ENCODE measurements around the gene SULT1E1. TPM values are rescaled to one million over a fixed set of nuclear protein-coding genes. Genes with fewer than 3 reads are reported as not detected.
"Not testable (repeated sequence)": the region's sequence is repeated elsewhere in the genome, so short reads cannot be mapped to it uniquely, and the experiment has no call there.

SULT1E1 gene
- total and polyA plus RNA-seq, 12 donors: 8.0 to 52.9 (median 16.7) TPM

DNA sequence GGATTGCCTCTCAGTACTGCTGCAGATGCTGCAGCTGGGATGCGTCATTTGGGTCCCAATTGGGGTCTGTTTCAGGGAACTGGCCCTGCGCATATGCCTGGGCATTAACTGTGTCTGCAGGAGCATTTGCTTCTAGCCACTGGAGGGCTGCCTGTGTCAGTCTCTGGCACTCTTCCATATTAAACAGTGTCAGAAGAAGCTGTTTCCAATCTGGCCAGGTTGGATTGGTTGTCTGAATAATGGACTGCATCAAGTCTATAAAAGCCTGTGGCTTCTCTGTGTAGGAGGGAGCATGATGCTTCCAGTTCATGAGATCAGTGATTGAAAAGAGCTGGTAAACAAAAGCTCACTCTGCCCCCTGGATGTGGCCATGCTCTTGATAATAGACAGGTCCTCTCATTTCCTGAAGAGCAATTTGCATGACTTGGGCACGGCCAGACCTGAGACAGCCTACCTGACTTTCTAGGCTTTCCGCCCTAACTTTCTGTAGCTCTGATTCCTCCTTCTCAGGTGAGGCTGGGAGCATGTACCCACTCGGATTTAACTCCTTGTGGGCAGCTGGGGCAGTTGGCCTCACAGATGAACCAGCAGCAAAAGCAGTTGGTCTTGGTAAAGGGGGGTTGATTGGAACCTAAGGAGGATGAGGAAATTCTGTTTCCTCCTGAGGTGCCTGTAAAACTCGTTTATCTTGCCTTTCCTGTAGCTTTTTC, 29.2 kb downstream of the SULT1E1 start:
- H3K27me3 ChIP-seq: no peaks in the 10 kb centered on the region
- intact Hi-C loops (cut with DNase I): no loop called here
- no peaks in the 10 kb centered on the region for H3K4me1 ChIP-seq (replicated peaks in 1 of 2)
- H3K4me3 ChIP-seq: no peak overlapping the region
- 59 to 67% (median 61%) methylated on average over 6 of the region's 6 CpGs for WGBS, 4 donors
- no peak for TF ChIP-seq POLR2A (IDR thresholded peaks at IDR 0.05)
- TF ChIP-seq, protein P1, sequence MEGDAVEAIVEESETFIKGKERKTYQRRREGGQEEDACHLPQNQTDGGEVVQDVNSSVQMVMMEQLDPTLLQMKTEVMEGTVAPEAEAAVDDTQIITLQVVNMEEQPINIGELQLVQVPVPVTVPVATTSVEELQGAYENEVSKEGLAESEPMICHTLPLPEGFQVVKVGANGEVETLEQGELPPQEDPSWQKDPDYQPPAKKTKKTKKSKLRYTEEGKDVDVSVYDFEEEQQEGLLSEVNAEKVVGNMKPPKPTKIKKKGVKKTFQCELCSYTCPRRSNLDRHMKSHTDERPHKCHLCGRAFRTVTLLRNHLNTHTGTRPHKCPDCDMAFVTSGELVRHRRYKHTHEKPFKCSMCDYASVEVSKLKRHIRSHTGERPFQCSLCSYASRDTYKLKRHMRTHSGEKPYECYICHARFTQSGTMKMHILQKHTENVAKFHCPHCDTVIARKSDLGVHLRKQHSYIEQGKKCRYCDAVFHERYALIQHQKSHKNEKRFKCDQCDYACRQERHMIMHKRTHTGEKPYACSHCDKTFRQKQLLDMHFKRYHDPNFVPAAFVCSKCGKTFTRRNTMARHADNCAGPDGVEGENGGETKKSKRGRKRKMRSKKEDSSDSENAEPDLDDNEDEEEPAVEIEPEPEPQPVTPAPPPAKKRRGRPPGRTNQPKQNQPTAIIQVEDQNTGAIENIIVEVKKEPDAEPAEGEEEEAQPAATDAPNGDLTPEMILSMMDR (IDR thresholded peaks at IDR 0.05): no peak
- no peak overlapping the region for H3K27ac ChIP-seq
- no peak for DNase-seq
- no peaks in the 10 kb centered on the region for H3K36me3 ChIP-seq (replicated peaks in 1 of 2)
- no peaks in the 10 kb centered on the region for H3K9me3 ChIP-seq (replicated peaks in 1 of 3)

DNA sequence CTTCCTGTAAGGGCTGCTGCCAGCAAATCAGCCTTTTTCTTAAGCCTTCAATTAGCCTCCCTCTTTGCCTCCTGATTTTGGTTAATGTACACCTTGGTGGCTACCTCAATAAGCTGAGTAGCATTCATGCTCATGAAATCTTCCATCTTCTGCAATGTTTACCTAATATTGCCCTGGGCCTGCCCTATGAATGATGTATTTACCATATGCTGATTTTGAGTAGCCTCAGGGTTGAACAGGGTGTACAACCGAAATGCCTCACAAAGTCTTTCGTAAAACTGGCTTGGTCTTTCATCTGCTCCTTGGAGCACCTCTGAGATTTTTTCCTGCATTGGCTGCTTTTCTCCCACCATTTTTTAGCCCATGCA, 29.8 kb downstream of the SULT1E1 start:
- Histone ChIP-seq H3K9me3 (replicated peaks in 1 of 3) (no peaks in the 10 kb centered on the region), H3K36me3 (replicated peaks in 1 of 2) (no peaks in the 10 kb centered on the region), H3K4me1 (replicated peaks in 1 of 2) (no peaks in the 10 kb centered on the region), H3K27me3 (no peaks in the 10 kb centered on the region), H3K27ac (no peak overlapping the region), H3K4me3 (no peak overlapping the region)
- TF ChIP-seq, protein P1 (IDR thresholded peaks at IDR 0.05): no peak
- no peak for TF ChIP-seq POLR2A (IDR thresholded peaks at IDR 0.05)
- no peak for DNase-seq
- 88 to 100% (median 89%) methylated on average over 2 of the region's 2 CpGs for WGBS, 4 donors
- intact Hi-C loops (cut with DNase I): no loop called here

DNA sequence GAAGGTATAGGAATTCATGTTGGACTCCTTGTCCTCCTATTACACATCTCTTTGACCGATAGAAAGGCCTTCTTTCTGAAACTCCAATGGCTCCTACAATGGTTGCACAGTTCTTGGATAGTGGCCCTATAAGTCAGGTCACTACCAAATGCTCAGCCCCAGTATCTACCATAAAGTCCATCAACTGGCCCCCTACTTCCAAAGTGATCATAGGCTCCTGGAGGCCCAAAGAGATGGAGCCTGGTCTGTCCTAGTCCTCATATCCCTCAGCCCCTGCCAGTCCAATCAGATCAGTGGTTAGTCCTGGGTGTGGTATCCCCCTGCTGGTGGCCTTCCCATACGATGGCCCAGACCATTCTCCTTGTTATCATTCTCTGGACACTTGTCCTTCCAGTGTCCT, 30.3 kb downstream of the SULT1E1 start:
- Histone ChIP-seq H3K36me3 (replicated peaks in 1 of 2) (no peaks in the 10 kb centered on the region), H3K4me1 (replicated peaks in 1 of 2) (no peaks in the 10 kb centered on the region), H3K4me3 (no peak overlapping the region), H3K27ac (no peak overlapping the region), H3K9me3 (replicated peaks in 1 of 3) (no peaks in the 10 kb centered on the region), H3K27me3 (no peaks in the 10 kb centered on the region)
- WGBS, 4 donors: 80 to 89% (median 84%) methylated on average over 2 of the region's 2 CpGs
- TF ChIP-seq, protein P1 (IDR thresholded peaks at IDR 0.05): no peak
- no peak for TF ChIP-seq POLR2A (IDR thresholded peaks at IDR 0.05)
- DNase-seq: no peak
- intact Hi-C loops (cut with DNase I): no loop called here

DNA sequence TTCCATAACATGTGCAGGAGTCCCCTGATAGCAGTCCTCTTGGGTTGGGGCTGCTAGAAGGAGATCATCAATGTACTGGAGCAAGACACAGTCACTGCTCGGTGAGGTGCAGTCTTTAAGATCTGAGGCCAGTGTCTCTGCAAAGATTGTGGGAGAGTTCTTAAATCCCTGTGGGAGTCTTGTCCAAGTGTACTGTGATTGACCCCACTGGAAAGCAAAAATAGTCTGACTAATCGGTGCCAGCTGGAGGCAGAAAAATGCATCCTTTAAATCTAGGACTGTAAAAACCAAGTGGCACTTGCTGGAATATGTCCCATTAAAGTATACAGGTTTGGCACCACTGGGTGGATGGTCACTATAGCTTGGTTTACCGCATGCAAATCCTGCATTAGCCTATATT, 31.1 kb downstream of the SULT1E1 start:
- intact Hi-C loops (cut with DNase I): no loop called here
- no peak for DNase-seq
- TF ChIP-seq, protein P1 (IDR thresholded peaks at IDR 0.05): no peak
- no peak for TF ChIP-seq POLR2A (IDR thresholded peaks at IDR 0.05)
- Histone ChIP-seq H3K36me3 (replicated peaks in 1 of 2) (no peaks in the 10 kb centered on the region), H3K4me1 (replicated peaks in 1 of 2) (no peaks in the 10 kb centered on the region), H3K9me3 (replicated peaks in 1 of 3) (no peaks in the 10 kb centered on the region), H3K27ac (no peak overlapping the region), H3K4me3 (no peak overlapping the region), H3K27me3 (no peaks in the 10 kb centered on the region)
- 62 to 86% (median 67%) methylated on average over 3 of the region's 3 CpGs for WGBS, 4 donors

DNA sequence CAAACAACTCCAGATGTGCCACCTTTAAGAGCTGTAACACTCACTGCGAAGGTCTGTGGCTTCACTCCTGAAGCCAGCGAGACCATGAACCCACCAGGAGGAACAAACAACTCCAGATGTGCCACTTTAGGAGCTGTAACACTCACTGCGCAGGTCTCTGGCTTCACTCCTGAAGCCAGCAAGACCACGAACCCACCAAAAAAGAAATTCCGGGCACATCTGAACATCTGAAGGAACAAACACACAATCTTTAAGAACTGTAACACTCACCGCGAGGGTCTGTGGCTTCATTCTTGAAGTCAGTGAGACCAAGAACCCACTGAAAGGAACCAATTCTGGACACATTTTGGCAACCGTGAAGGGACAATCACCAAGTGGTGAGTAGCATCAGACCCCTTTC, 34.9 kb downstream of the SULT1E1 start:
- H3K4me3 ChIP-seq; H3K27ac ChIP-seq; H3K9me3 ChIP-seq (replicated peaks in 1 of 3); H3K36me3 ChIP-seq (replicated peaks in 1 of 2); DNase-seq; intact Hi-C loops (cut with DNase I); H3K27me3 ChIP-seq; H3K4me1 ChIP-seq (replicated peaks in 1 of 2): not testable (repeated sequence)
- WGBS, 4 donors: 60 to 75% (median 68%) methylated on average over 8 of the region's 8 CpGs

All from adrenal gland (tissue), 12 donors.